ENCODE data around the gene COLEC12. TPM values are rescaled to one million over a fixed set of nuclear protein-coding genes. Genes with fewer than 3 reads are reported as not detected.

COLEC12 gene
- total RNA-seq, 4 donors from 2014 or later = 6.3 to 34.7 (median 19.8) TPM

GRCh38 chr18:471716-472115 is 28.8 kb downstream of the COLEC12 start:
- DNase-seq = no peak
- H3K27ac ChIP-seq = no peak overlapping the region
- H3K4me1 ChIP-seq = peaks cover 0 to 12% of the 10 kb centered on the region in 2 donors
- TF ChIP-seq POLR2A (IDR thresholded peaks at IDR 0.05) (no peak), CTCF (IDR thresholded peaks at IDR 0.05) (no peak)
- 76 to 86% methylated on average over 3 of the region's 3 CpGs for whole genome bisulfite sequencing, 2 donors
- intact Hi-C loops (cut with DNase I) = no loop called here
- H3K9me3 ChIP-seq = no peaks in the 10 kb centered on the region
- no peaks in the 10 kb centered on the region for H3K27me3 ChIP-seq
- H3K4me3 ChIP-seq (replicated peaks in 1 of 3) = no peak overlapping the region
- H3K36me3 ChIP-seq = no peaks in the 10 kb centered on the region

- TF ChIP-seq POLR2A (IDR thresholded peaks at IDR 0.05) (no peak), CTCF (IDR thresholded peaks at IDR 0.05) (no peak)
- H3K36me3 ChIP-seq = no peaks in the 10 kb centered on the region
- no peak for DNase-seq
- WGBS, 2 donors = 61 to 71% methylated on average over 5 of the region's 5 CpGs
- no peaks in the 10 kb centered on the region for H3K9me3 ChIP-seq
- peaks cover 0 to 6% of the 10 kb centered on the region in 2 donors for H3K4me1 ChIP-seq
- H3K27me3 ChIP-seq = no peaks in the 10 kb centered on the region
- intact Hi-C loops (cut with DNase I) = no loop called here
- H3K4me3 ChIP-seq (replicated peaks in 1 of 3) = no peak overlapping the region
- H3K27ac ChIP-seq = no peak overlapping the region
Measured at GRCh38 chr18:470661-471501, 29.6 kb downstream of the COLEC12 start.

GRCh38 chr18:468955-469790 is 31.3 kb downstream of the COLEC12 start:
- H3K27ac ChIP-seq = no peak overlapping the region
- no peaks in the 10 kb centered on the region for H3K4me1 ChIP-seq

GRCh38 chr18:463827-464541 is 36.5 kb downstream of the COLEC12 start:
- no peak for DNase-seq
- 66 to 75% methylated on average over 12 of the region's 12 CpGs for WGBS, 2 donors
- Histone ChIP-seq H3K4me3 (replicated peaks in 1 of 3) (no peak overlapping the region), H3K4me1 (no peaks in the 10 kb centered on the region), H3K27me3 (no peaks in the 10 kb centered on the region), H3K36me3 (no peaks in the 10 kb centered on the region), H3K27ac (no peak overlapping the region), H3K9me3 (no peaks in the 10 kb centered on the region)
- TF ChIP-seq POLR2A (IDR thresholded peaks at IDR 0.05) (no peak), CTCF (IDR thresholded peaks at IDR 0.05) (no peak)
- intact Hi-C loops (cut with DNase I) = no loop called here

More at GRCh38 chr18:468955-469790, 31.3 kb downstream of the COLEC12 start:
- Histone ChIP-seq H3K9me3 (no peaks in the 10 kb centered on the region), H3K4me3 (replicated peaks in 1 of 3) (no peak overlapping the region), H3K27me3 (no peaks in the 10 kb centered on the region), H3K36me3 (no peaks in the 10 kb centered on the region)
- WGBS, 2 donors = 68 to 71% methylated on average over 13 of the region's 13 CpGs
- intact Hi-C loops (cut with DNase I) = no loop called here
- DNase-seq = no peak
- no peak for TF ChIP-seq POLR2A (IDR thresholded peaks at IDR 0.05)
- TF ChIP-seq CTCF (IDR thresholded peaks at IDR 0.05) = no peak

Data from thyroid gland (tissue), 4 donors.